HEK293 (cell line): ENCODE results near the gene TTC39A.
"Not testable (repeated sequence)": the region's sequence is repeated elsewhere in the genome, so short reads cannot be mapped to it uniquely, and the experiment has no call there.

Source experiments
- CTCF ChIA-PET: fragments of 350-600 bp; formaldehyde crosslinking; extraction: SDS; loops from one replicate; lab custom pipeline; 2021; ENCODE audit warnings: antibody characterized with exemption; lab: Yijun Ruan, JAX
- POLR2A ChIA-PET: fragments of 300-600 bp; formaldehyde crosslinking; extraction: SDS; loops from one replicate; lab custom pipeline; 2020; ENCODE audit warnings: antibody characterized with exemption, inconsistent platforms; lab: Yijun Ruan, JAX
- H3K27ac ChIP-seq: fragments of 200-500 bp; sonication (Bioruptor generic); 2 replicates; pipeline ENCODE4 v1.5.1; 2014; ENCODE audit warnings: low read depth, low read length, control low read depth, inconsistent platforms; ENCODE audit errors: extremely low read depth
- H3K36me3 ChIP-seq, 2 experiments: fragments of 200-500 bp in 1 of 2; sonication (Bioruptor generic) in 1 of 2; 1 replicate in 1 of 2; 2 replicates in 1 of 2; pipeline ENCODE4 v1.5.1; 2014 to 2017; ENCODE audit warnings: inconsistent platforms in 2 of 2, low read length in 2 of 2; ENCODE audit not compliant: control insufficient read depth in 2 of 2, insufficient read depth in 1 of 2
- H3K4me1 ChIP-seq: fragments of 200-500 bp; sonication (Bioruptor generic); 2 replicates; pipeline ENCODE4 v1.5.1; 2014; ENCODE audit warnings: mild to moderate bottlenecking, low read length, inconsistent platforms; ENCODE audit not compliant: control insufficient read depth, insufficient read depth
- H3K4me3 ChIP-seq: 2 replicates; pipeline ENCODE4 v1.5.1; 2011; ENCODE audit warnings: low read depth, mild to moderate bottlenecking, control low read depth, low read length, moderate library complexity
- H3K9me3 ChIP-seq: fragments of 200-500 bp; sonication (Bioruptor generic); 2 replicates; pipeline ENCODE4 v1.5.1; 2014; ENCODE audit warnings: low read depth, low read length, inconsistent platforms; ENCODE audit not compliant: control insufficient read depth, insufficient read depth
- GLIS1 ChIP-seq: fragments of 450-650 bp; formaldehyde crosslinking; IDR thresholded peaks from 2 replicates; pipeline ENCODE4 v1.5.1; 2016; ENCODE audit warnings: missing biosample characterization, missing genetic modification characterization
- KLF1 ChIP-seq: fragments of 450-650 bp; formaldehyde crosslinking; IDR thresholded peaks from 2 replicates; pipeline ENCODE4 v1.5.1; 2016; ENCODE audit warnings: missing biosample characterization, missing genetic modification characterization
- KLF7 ChIP-seq: fragments of 450-650 bp; formaldehyde crosslinking; IDR thresholded peaks from 2 replicates; pipeline ENCODE4 v1.5.1; 2016; ENCODE audit warnings: missing biosample characterization, missing genetic modification characterization, borderline replicate concordance
- KLF8 ChIP-seq: fragments of 450-650 bp; formaldehyde crosslinking; IDR thresholded peaks from 2 replicates; pipeline ENCODE4 v1.5.1; 2016; ENCODE audit warnings: missing biosample characterization, missing genetic modification characterization
- RBAK ChIP-seq: fragments of 450-650 bp; formaldehyde crosslinking; IDR thresholded peaks from 2 replicates; pipeline ENCODE4 v1.5.1; 2016; ENCODE audit warnings: missing biosample characterization, missing genetic modification characterization
- ZFP69B ChIP-seq: fragments of 450-650 bp; formaldehyde crosslinking; IDR thresholded peaks from 2 replicates; pipeline ENCODE4 v1.5.1; 2016; ENCODE audit warnings: missing biosample characterization, missing genetic modification characterization
- ZNF202 ChIP-seq: fragments of 450-650 bp; formaldehyde crosslinking; IDR thresholded peaks from 2 replicates; pipeline ENCODE4 v1.5.1; 2016; ENCODE audit warnings: missing biosample characterization, missing genetic modification characterization, borderline replicate concordance
- ZNF280C ChIP-seq: fragments of 450-650 bp; formaldehyde crosslinking; IDR thresholded peaks from 2 replicates; pipeline ENCODE4 v1.5.1; 2016; ENCODE audit warnings: missing biosample characterization, missing genetic modification characterization
- ZNF391 ChIP-seq: fragments of 450-650 bp; formaldehyde crosslinking; IDR thresholded peaks from 2 replicates; pipeline ENCODE4 v1.5.1; 2016; ENCODE audit warnings: low read depth, missing biosample characterization, missing genetic modification characterization, borderline replicate concordance
- ZNF626 ChIP-seq: fragments of 450-650 bp; sonication (Bioruptor Pico); formaldehyde crosslinking; IDR thresholded peaks from 2 replicates; pipeline ENCODE4 v1.5.1; 2018; ENCODE audit warnings: missing biosample characterization, missing genetic modification characterization, inconsistent platforms
- ZNF629 ChIP-seq: fragments of 450-650 bp; formaldehyde crosslinking; IDR thresholded peaks from 2 replicates; pipeline ENCODE4 v1.5.1; 2017; ENCODE audit warnings: missing biosample characterization, missing genetic modification characterization
- ZNF658 ChIP-seq: fragments of 450-650 bp; formaldehyde crosslinking; IDR thresholded peaks from 2 replicates; pipeline ENCODE4; 2016; ENCODE audit warnings: missing biosample characterization, missing genetic modification characterization
- ZNF670 ChIP-seq: fragments of 450-650 bp; formaldehyde crosslinking; IDR thresholded peaks from 2 replicates; pipeline ENCODE4 v1.5.1; 2016; ENCODE audit warnings: missing biosample characterization, missing genetic modification characterization, low read depth
- ZSCAN30 ChIP-seq: fragments of 450-650 bp; IDR thresholded peaks from 2 replicates; pipeline ENCODE4 v1.5.1; 2018; ENCODE audit warnings: missing biosample characterization, mild to moderate bottlenecking, missing genetic modification characterization, moderate library complexity
- TF ChIP-seq, protein P1 (sequence below): fragments of 450-650 bp; formaldehyde crosslinking; IDR thresholded peaks from 2 replicates; pipeline ENCODE4 v1.5.1; 2016; ENCODE audit warnings: missing biosample characterization, missing genetic modification characterization
- TF ChIP-seq, protein P2 (sequence below): fragments of 450-650 bp; IDR thresholded peaks from 2 replicates; pipeline ENCODE4 v1.5.1; 2018; ENCODE audit warnings: missing biosample characterization, missing genetic modification characterization
- TF ChIP-seq, protein P3 (sequence below): fragments of 450-650 bp; formaldehyde crosslinking; IDR thresholded peaks from 2 replicates; pipeline ENCODE4 v1.5.1; 2017; ENCODE audit warnings: missing biosample characterization, missing genetic modification characterization

Gene TTC39A

DNA sequence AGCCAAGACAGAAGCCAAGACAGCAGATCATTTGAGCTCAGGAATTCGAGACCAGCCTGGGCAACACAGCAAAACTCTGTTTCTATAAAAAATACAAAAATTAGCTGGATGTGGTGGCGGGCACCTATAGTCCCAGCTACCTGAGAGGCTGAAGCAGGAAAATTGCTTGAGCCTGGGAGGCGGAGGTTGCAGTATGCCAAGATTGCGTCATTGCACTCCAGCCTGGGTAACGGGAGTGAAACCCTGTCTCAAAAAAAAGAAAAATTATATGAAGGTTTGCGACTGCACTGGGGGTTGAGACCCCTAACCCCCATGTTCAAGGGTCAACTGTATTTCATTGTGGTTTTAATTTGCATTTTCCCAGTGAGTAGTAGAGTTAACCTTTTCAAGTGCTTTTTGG, 78.0 kb downstream of the TTC39A start:
- Histone ChIP-seq H3K4me1 (peaks cover 5% of the 10 kb centered on the region; the same call in 1 of the 2 replicates), H3K36me3 (no peaks in the 10 kb centered on the region), H3K4me3 (no peak overlapping the region), H3K27ac (no peak overlapping the region), H3K9me3 (no peaks in the 10 kb centered on the region)
- TF ChIP-seq KLF8 (tag by site-specific recombination), result no peak
- TF ChIP-seq ZNF202 (tag by site-specific recombination), result no peak
- no peak for TF ChIP-seq ZNF658 (tag by site-specific recombination)
- TF ChIP-seq, protein P1, sequence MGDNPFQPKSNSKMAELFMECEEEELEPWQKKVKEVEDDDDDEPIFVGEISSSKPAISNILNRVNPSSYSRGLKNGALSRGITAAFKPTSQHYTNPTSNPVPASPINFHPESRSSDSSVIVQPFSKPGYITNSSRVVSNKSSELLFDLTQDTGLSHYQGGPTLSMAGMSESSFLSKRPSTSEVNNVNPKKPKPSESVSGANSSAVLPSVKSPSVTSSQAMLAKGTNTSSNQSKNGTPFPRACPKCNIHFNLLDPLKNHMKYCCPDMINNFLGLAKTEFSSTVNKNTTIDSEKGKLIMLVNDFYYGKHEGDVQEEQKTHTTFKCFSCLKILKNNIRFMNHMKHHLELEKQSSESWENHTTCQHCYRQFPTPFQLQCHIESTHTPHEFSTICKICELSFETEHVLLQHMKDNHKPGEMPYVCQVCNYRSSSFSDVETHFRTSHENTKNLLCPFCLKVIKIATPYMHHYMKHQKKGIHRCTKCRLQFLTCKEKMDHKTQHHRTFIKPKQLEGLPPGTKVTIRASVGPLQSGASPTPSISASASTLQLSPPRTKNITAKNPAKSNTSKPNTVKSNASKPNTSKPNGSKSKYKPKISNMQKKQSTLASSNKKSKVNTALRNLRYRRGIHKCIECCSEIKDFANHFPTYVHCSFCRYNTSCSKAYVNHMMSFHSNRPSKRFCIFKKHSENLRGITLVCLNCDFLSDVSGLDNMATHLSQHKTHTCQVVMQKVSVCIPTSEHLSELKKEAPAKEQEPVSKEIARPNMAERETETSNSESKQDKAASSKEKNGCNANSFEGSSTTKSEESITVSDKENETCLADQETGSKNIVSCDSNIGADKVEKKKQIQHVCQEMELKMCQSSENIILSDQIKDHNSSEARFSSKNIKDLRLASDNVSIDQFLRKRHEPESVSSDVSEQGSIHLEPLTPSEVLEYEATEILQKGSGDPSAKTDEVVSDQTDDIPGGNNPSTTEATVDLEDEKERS (tag by site-specific recombination), result no peak
- no peak for TF ChIP-seq ZNF280C (tag by site-specific recombination)
- no peak for TF ChIP-seq ZFP69B
- no peak for TF ChIP-seq ZNF391
- TF ChIP-seq ZNF629, result no peak
- TF ChIP-seq RBAK, result no peak
- no peak for TF ChIP-seq ZNF670
- no peak for TF ChIP-seq ZSCAN30
- no peak for TF ChIP-seq GLIS1
- TF ChIP-seq KLF7 (tag by site-specific recombination), result no peak
- CTCF ChIA-PET, result interaction anchor here (0.7 kb wide), 1 partner anchor 769 kb away, joined by 3 read pairs; no protein-coding TSS in a partner anchor
- POLR2A ChIA-PET, result no interaction called here

- H3K36me3 ChIP-seq, H3K4me1 ChIP-seq, H3K9me3 ChIP-seq, H3K4me3 ChIP-seq, POLR2A ChIA-PET, H3K27ac ChIP-seq, CTCF ChIA-PET: not testable (repeated sequence)
These were observed 79.2 kb downstream of the TTC39A start for GRCh38 chr1:51251165-51251564.

DNA sequence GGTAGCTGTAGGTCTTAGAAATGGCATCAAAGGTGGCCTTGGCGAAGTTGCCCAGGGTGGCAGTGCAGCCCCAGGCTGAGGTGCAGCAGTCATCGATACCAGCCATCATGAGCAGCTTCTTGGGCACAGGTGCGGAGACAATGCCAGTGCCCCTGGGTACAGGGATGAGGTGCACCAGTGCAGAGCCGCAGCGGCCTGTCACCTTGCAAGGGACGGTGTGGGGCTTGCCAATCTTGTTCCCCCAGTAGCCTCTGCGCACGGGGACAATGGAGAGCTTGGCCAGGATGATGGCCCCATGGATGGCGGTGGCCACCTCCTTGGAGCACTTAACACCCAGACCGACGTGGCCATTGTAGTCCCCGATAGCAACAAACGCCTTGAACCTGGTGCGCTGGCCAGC, 79.6 kb downstream of the TTC39A start:
- CTCF ChIA-PET, result interaction anchor here (0.6 kb wide), 1 partner anchor 18 kb away, joined by 3 read pairs; no protein-coding TSS in a partner anchor
- POLR2A ChIA-PET, H3K4me1 ChIP-seq, H3K9me3 ChIP-seq, H3K4me3 ChIP-seq, H3K27ac ChIP-seq, H3K36me3 ChIP-seq: not testable (repeated sequence)

- Histone ChIP-seq H3K4me3 (no peak overlapping the region), H3K4me1 (peaks cover 5% of the 10 kb centered on the region; the same call in 1 of the 2 replicates), H3K9me3 (no peaks in the 10 kb centered on the region), H3K36me3 (no peaks in the 10 kb centered on the region; a peak in 1 of 3 replicates), H3K27ac (no peak overlapping the region)
- ChIA-PET CTCF (no interaction called here), POLR2A (no interaction called here)
- TF ChIP-seq ZNF626, result no peak
- no peak for TF ChIP-seq KLF1 (tag by site-specific recombination)
- TF ChIP-seq ZNF280C (tag by site-specific recombination), result no peak
- TF ChIP-seq, protein P2, sequence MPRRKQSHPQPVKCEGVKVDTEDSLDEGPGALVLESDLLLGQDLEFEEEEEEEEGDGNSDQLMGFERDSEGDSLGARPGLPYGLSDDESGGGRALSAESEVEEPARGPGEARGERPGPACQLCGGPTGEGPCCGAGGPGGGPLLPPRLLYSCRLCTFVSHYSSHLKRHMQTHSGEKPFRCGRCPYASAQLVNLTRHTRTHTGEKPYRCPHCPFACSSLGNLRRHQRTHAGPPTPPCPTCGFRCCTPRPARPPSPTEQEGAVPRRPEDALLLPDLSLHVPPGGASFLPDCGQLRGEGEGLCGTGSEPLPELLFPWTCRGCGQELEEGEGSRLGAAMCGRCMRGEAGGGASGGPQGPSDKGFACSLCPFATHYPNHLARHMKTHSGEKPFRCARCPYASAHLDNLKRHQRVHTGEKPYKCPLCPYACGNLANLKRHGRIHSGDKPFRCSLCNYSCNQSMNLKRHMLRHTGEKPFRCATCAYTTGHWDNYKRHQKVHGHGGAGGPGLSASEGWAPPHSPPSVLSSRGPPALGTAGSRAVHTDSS, result no peak
- TF ChIP-seq, protein P3, sequence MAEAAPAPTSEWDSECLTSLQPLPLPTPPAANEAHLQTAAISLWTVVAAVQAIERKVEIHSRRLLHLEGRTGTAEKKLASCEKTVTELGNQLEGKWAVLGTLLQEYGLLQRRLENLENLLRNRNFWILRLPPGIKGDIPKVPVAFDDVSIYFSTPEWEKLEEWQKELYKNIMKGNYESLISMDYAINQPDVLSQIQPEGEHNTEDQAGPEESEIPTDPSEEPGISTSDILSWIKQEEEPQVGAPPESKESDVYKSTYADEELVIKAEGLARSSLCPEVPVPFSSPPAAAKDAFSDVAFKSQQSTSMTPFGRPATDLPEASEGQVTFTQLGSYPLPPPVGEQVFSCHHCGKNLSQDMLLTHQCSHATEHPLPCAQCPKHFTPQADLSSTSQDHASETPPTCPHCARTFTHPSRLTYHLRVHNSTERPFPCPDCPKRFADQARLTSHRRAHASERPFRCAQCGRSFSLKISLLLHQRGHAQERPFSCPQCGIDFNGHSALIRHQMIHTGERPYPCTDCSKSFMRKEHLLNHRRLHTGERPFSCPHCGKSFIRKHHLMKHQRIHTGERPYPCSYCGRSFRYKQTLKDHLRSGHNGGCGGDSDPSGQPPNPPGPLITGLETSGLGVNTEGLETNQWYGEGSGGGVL (tag by site-specific recombination), result no peak
These were observed 80.9 kb downstream of the TTC39A start for GRCh38 chr1:51249445-51249844.
